GM12872 (cell line): ENCODE measurements around the gene GPR161.
A peak's percentile ranks its signal among the peaks of the same experiment; 100 is the strongest.

Experiments used
- CTCF ChIP-seq: IDR thresholded peaks from 3 replicates; pipeline ENCODE4 v1.5.1; 2011; ENCODE audit warnings: low read depth, mild to moderate bottlenecking, low read length, moderate library complexity; ENCODE audit not compliant: insufficient read depth

GPR161 gene

GRCh38 chr1:168084396-168085231 is 52.1 kb downstream of the GPR161 start:
- peak; percentile 91 for TF ChIP-seq CTCF

- no peak for TF ChIP-seq CTCF
These were observed 53.0 kb downstream of the GPR161 start for GRCh38 chr1:168083456-168084325.

- peak; percentile 99 for TF ChIP-seq CTCF
These were observed 54.5 kb downstream of the GPR161 start for GRCh38 chr1:168082008-168082876.

DNA sequence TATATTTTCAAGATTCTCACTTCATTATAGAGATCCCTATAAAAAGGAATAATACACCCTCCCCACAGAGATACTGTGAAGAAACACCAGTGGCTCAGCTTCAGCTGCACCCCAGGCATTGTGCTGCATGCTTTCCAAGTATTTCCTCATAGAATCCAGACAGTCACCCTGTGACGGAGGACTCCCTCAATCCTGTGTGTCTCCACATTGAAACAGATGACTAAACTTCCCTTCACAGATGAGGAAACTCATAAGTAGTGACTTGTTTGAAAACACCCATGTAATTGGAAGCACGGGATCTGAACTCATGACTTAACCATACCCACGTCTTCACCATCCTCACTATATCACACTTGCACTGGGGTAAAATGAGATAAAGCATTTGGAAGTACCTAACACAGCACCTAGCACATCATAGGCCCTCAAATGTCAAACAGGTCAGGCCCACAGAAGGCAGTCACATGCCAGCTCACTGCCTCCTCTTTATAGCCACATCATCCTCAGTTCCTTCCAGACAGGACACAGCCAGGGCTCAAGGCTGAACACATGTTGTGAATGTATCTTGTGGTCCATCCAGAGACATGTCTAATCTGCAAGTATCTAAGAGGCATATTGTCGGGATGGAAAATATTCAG is 55.2 kb downstream of the GPR161 start:
- TF ChIP-seq CTCF, result no peak

- no peak for TF ChIP-seq CTCF
These were observed 57.0 kb downstream of the GPR161 start for GRCh38 chr1:168079761-168080160.

DNA sequence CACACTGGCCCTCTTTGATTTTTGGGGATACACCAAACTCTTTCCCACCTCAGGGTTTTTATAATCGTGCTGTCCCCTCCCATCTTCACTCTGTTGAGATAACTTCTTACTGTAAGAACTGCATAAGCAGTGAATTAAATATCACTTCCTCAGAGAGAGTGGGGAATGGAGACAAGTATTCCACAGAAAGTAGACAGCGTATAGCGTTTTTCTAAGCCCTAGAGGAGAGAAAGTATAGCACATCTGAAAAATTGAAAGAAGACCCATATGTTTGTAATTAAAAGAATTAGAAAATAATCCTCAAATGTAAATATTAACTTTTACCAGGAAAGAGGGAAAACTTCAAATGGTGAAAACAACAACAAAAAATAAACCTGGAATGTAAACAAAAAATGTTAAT is 67.3 kb downstream of the GPR161 start:
- no peak for TF ChIP-seq CTCF
